Measurements from ENCODE around the gene HDAC11.

DNA sequence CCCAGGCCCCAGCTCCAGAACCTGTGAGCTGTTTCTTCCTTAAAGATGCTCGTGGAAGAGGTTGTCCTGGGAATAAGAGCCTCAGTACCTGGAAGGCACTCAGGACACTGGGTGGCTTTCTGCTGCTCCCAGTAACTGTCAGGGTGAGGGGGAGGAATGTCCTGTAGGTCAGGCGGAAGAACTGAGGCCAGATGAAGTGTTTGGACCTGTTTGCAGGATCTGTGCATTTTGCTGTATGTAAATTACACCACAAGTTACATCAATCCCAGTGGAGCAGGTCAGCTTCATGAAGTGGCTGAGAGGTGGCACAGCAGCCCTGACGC, 27.1 kb downstream of the HDAC11 start:
- TF ChIP-seq EZH2 (IDR thresholded peaks at IDR 0.05; ENCODE audit: borderline replicate concordance, low read depth, low read length, poor library complexity, severe bottlenecking), result no peak
- TF ChIP-seq CTCF (conservative IDR thresholded peaks at IDR 0.05; ENCODE audit: low read depth, low read length), result no peak
